Mesenchymal stem cell (in vitro differentiated cells and primary cell): Measurements from ENCODE around the gene CFTR.

ENCODE experiments used
- DNase-seq: peaks from one replicate; pipeline ENCODE4 v3.0.0-alpha.2; 2013
- H2AFZ ChIP-seq: one replicate; pipeline ENCODE4 v1.6.1; 2013; ENCODE audit warnings: low read depth, mild to moderate bottlenecking, control low read depth, inconsistent platforms, low read length, moderate library complexity
- H2AK5ac ChIP-seq: 2 replicates; pipeline ENCODE4 v1.6.1; 2013; ENCODE audit warnings: low read length, moderate library complexity, mild to moderate bottlenecking, inconsistent platforms; ENCODE audit not compliant: severe bottlenecking
- H2BK120ac ChIP-seq: one replicate; pipeline ENCODE4 v1.6.1; 2013; ENCODE audit warnings: low read depth, mild to moderate bottlenecking, inconsistent platforms, low read length, moderate library complexity
- H2BK12ac ChIP-seq, 2 experiments: one replicate each; pipeline ENCODE4 v1.6.1; 2013; ENCODE audit warnings: inconsistent platforms in 2 of 2, low read length in 2 of 2, mild to moderate bottlenecking in 2 of 2, moderate library complexity in 2 of 2, control low read depth in 1 of 2
- H2BK15ac ChIP-seq: one replicate; pipeline ENCODE4 v1.6.1; 2013; ENCODE audit warnings: mild to moderate bottlenecking, low read depth, inconsistent platforms; ENCODE audit not compliant: poor library complexity, severe bottlenecking
- H2BK5ac ChIP-seq: 2 replicates; pipeline ENCODE4 v1.6.1; 2013; ENCODE audit warnings: low read depth, mild to moderate bottlenecking, low read length, control low read depth, inconsistent platforms; ENCODE audit not compliant: poor library complexity, severe bottlenecking
- H3K14ac ChIP-seq, 2 experiments: one replicate each; pipeline ENCODE4 v1.6.1; 2013; ENCODE audit warnings: inconsistent platforms in 2 of 2, low read length in 2 of 2, control low read depth in 1 of 2, mild to moderate bottlenecking in 1 of 2, moderate library complexity in 1 of 2
- H3K18ac ChIP-seq, 2 experiments: one replicate each; pipeline ENCODE4 v1.6.1; 2013; ENCODE audit warnings: inconsistent platforms in 2 of 2, low read length in 2 of 2, control low read depth in 1 of 2, low read depth in 1 of 2, mild to moderate bottlenecking in 1 of 2
- H3K23ac ChIP-seq, 2 experiments: one replicate each; pipeline ENCODE4 v1.6.1; 2013; ENCODE audit warnings: inconsistent platforms in 2 of 2, low read length in 2 of 2, mild to moderate bottlenecking in 2 of 2, moderate library complexity in 2 of 2, control low read depth in 1 of 2
- H3K27ac ChIP-seq: 2 replicates; pipeline ENCODE4 v1.5.1; 2013; ENCODE audit warnings: mild to moderate bottlenecking, moderate library complexity, low read length, control low read depth, inconsistent platforms; ENCODE audit not compliant: poor library complexity, severe bottlenecking
- H3K27me3 ChIP-seq, 2 experiments: 2 replicates each; pipeline versions ENCODE4 v1.6.1 to v1.7.0; 2013; ENCODE audit warnings: low read length in 2 of 2, mild to moderate bottlenecking in 2 of 2, moderate library complexity in 2 of 2, control low read depth in 1 of 2, inconsistent platforms in 1 of 2; ENCODE audit not compliant: control insufficient read depth in 1 of 2, insufficient read depth in 1 of 2
- H3K36me3 ChIP-seq, 2 experiments: 2 replicates each; pipeline versions ENCODE4 v1.6.1 to v1.7.0; 2013; ENCODE audit warnings: low read length in 2 of 2, control low read depth in 1 of 2, inconsistent platforms in 1 of 2, low read depth in 1 of 2, mild to moderate bottlenecking in 1 of 2; ENCODE audit not compliant: insufficient read depth in 2 of 2, control insufficient read depth in 1 of 2
- H3K4ac ChIP-seq, 2 experiments: one replicate each; pipeline ENCODE4 v1.6.1; 2013; ENCODE audit warnings: inconsistent platforms in 2 of 2, low read length in 2 of 2, mild to moderate bottlenecking in 2 of 2, moderate library complexity in 2 of 2, control low read depth in 1 of 2, low read depth in 1 of 2
- H3K4me1 ChIP-seq: 2 replicates; pipeline ENCODE4 v1.6.1; 2013; ENCODE audit warnings: low read depth, low read length, control low read depth; ENCODE audit not compliant: control insufficient read depth, insufficient read depth
- H3K4me2 ChIP-seq: 2 replicates; pipeline ENCODE4 v1.6.1; 2013; ENCODE audit warnings: low read length, mild to moderate bottlenecking, inconsistent platforms; ENCODE audit not compliant: poor library complexity, severe bottlenecking
- H3K4me3 ChIP-seq, 2 experiments: 2 replicates each; pipeline versions ENCODE4 v1.5.1 to v1.7.0; 2013; ENCODE audit warnings: low read length in 2 of 2, mild to moderate bottlenecking in 2 of 2, control low read depth in 1 of 2, low read depth in 1 of 2; ENCODE audit not compliant: insufficient read depth in 1 of 2
- H3K79me1 ChIP-seq: replicated peaks from 2 replicates; pipeline ENCODE4 v1.6.1; 2013; ENCODE audit warnings: mild to moderate bottlenecking, control low read depth, low read length, inconsistent platforms; ENCODE audit not compliant: poor library complexity, severe bottlenecking
- H3K9ac ChIP-seq: 2 replicates; pipeline ENCODE4 v1.7.0; 2013; ENCODE audit warnings: mild to moderate bottlenecking, low read length, moderate library complexity
- H3K9me3 ChIP-seq: 2 replicates; pipeline ENCODE4 v1.7.0; 2013; ENCODE audit warnings: mild to moderate bottlenecking, low read length; ENCODE audit not compliant: control insufficient read depth
- H4K8ac ChIP-seq: one replicate; pipeline ENCODE4 v1.6.1; 2013; ENCODE audit warnings: inconsistent platforms, mild to moderate bottlenecking, low read length, moderate library complexity
- H4K91ac ChIP-seq: one replicate; pipeline ENCODE4 v1.6.1; 2013; ENCODE audit warnings: mild to moderate bottlenecking, low read length, inconsistent platforms
- WGBS: methylation state at CpG from one replicate; pipeline ENCODE4 v1.1.7; 2013; ENCODE audit warnings: mixed read lengths; 5-methylcytosine and 5-hydroxymethylcytosine counted together

The CFTR gene

DNA sequence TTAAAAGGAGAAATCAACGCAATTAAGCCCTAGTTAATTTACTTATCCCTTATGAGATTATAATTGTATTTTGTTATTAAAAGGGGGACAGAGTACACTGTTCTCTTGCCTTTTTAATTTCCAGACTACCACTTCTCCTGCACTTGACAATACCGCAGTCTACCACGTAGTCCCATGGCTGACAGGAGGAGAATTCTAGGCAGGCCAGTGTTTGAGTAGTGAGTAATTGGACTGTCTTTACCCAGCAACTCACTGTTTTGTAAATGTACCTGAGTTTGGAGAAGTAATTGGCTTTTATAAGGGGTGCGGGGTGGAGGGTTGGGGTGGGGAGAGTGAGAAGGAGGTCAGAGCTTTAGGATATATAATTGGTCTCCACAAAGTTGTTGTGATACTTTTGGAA, 85.4 kb downstream of the CFTR start:
- no peak overlapping the region for H2AFZ ChIP-seq
- H3K14ac ChIP-seq = no peak overlapping the region
- H3K27me3 ChIP-seq = no peaks in the 10 kb centered on the region
- no peak overlapping the region for H3K4ac ChIP-seq
- no peak overlapping the region for H2BK120ac ChIP-seq
- H3K27ac ChIP-seq = no peak overlapping the region
- H4K8ac ChIP-seq = no peak overlapping the region
- no peaks in the 10 kb centered on the region for H3K79me1 ChIP-seq
- no peaks in the 10 kb centered on the region for H3K36me3 ChIP-seq
- H3K4me3 ChIP-seq = no peak overlapping the region
- no peak overlapping the region for H3K9ac ChIP-seq
- no peak overlapping the region for H4K91ac ChIP-seq
- peak overlapping the region in 1 of 2 experiments; percentile 31 for H2BK12ac ChIP-seq
- no peak overlapping the region for H2AK5ac ChIP-seq
- no peaks in the 10 kb centered on the region for H3K4me1 ChIP-seq
- no peak for DNase-seq
- no peaks in the 10 kb centered on the region for H3K9me3 ChIP-seq
- 98% methylated on average over 3 of the region's 4 CpGs for WGBS
- no peak overlapping the region for H2BK5ac ChIP-seq
- H2BK15ac ChIP-seq = no peak overlapping the region
- no peak overlapping the region for H3K18ac ChIP-seq
- no peak overlapping the region for H3K23ac ChIP-seq
- H3K4me2 ChIP-seq = no peak overlapping the region

DNA sequence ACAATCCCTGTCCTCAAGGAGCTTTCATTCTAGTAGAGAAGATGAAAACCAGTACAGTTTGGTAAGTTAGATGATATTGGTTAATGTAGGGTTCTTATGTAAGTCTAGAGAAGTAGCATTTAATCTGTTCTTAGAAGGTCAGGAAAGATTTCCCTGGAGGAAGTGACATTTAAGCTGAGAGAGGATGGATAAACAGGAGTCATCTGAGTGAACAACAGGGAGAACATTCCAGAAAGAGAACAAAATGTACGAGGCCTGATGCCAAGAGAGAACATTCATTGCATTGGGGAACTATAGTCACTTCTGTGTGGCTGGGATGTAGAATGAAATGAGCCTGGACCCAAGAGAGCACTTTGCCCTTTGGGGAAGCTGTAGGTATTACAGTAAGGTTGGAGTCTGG, 88.0 kb downstream of the CFTR start:
- H2AK5ac ChIP-seq = no peak overlapping the region
- H3K9ac ChIP-seq = no peak overlapping the region
- H4K91ac ChIP-seq = no peak overlapping the region
- WGBS = 88% methylated on average over 1 of the region's 1 CpG
- no peak overlapping the region for H2BK15ac ChIP-seq
- H3K79me1 ChIP-seq = no peaks in the 10 kb centered on the region
- no peak for DNase-seq
- H2BK120ac ChIP-seq = no peak overlapping the region
- H4K8ac ChIP-seq = no peak overlapping the region
- no peak overlapping the region for H3K18ac ChIP-seq
- H2BK12ac ChIP-seq = no peak overlapping the region
- peak overlapping the region; percentile 44 for H2BK5ac ChIP-seq
- no peaks in the 10 kb centered on the region for H3K27me3 ChIP-seq
- H3K27ac ChIP-seq = no peak overlapping the region
- H2AFZ ChIP-seq = no peak overlapping the region
- H3K14ac ChIP-seq = no peak overlapping the region
- no peaks in the 10 kb centered on the region for H3K4me1 ChIP-seq
- H3K9me3 ChIP-seq = no peaks in the 10 kb centered on the region
- H3K23ac ChIP-seq = no peak overlapping the region
- no peaks in the 10 kb centered on the region for H3K36me3 ChIP-seq
- H3K4ac ChIP-seq = no peak overlapping the region
- no peak overlapping the region for H3K4me3 ChIP-seq
- no peak overlapping the region for H3K4me2 ChIP-seq

DNA sequence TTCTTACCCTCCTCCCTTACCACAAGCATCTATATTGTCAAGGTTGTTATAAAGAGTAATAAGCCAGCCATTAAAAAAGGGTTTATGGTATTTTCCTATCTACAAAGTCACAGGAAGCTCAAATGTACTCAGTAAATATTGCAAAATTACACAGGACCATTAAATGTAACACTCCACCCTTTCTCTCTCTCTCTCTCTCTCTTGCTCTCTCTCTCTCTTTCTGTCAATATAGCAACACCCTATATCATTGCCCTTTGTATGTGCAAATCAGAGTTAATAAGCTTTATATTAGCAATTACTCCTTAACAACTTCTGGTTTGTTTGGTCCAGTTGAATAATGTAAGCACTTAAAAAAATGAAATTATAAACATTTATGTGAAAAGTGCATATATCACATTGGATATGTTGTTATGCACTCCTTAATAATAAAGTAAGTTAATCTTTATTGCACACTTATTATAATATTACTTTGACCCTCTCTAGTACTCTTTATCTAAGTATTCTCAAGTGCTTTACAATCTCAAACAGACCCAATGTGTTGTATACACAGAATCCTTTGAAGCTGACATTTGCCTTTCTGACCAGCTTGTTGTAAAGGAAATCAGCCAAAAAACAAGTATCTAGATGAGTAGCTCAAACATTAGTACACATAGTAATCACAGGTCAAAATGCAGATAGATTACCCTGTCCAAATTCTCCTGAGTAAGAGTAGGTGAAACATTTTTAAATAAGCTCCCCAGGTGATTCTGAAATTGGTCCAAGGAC, 93.2 kb downstream of the CFTR start:
- no peaks in the 10 kb centered on the region for H3K27me3 ChIP-seq
- no peak overlapping the region for H2BK15ac ChIP-seq
- no peak overlapping the region for H3K27ac ChIP-seq
- no peak overlapping the region for H3K4me3 ChIP-seq
- no peak overlapping the region for H2BK5ac ChIP-seq
- no peak overlapping the region for H3K9ac ChIP-seq
- no peaks in the 10 kb centered on the region for H3K9me3 ChIP-seq
- no peak overlapping the region for H3K18ac ChIP-seq
- H3K4ac ChIP-seq = no peak overlapping the region
- no peaks in the 10 kb centered on the region for H3K79me1 ChIP-seq
- H2BK12ac ChIP-seq = no peak overlapping the region
- H3K14ac ChIP-seq = no peak overlapping the region
- H3K23ac ChIP-seq = no peak overlapping the region
- no peak overlapping the region for H2BK120ac ChIP-seq
- H4K91ac ChIP-seq = no peak overlapping the region
- H3K36me3 ChIP-seq = no peaks in the 10 kb centered on the region
- DNase-seq = no peak
- H4K8ac ChIP-seq = no peak overlapping the region
- no peak overlapping the region for H2AFZ ChIP-seq
- H3K4me1 ChIP-seq = no peaks in the 10 kb centered on the region
- no peak overlapping the region for H3K4me2 ChIP-seq
- H2AK5ac ChIP-seq = no peak overlapping the region

DNA sequence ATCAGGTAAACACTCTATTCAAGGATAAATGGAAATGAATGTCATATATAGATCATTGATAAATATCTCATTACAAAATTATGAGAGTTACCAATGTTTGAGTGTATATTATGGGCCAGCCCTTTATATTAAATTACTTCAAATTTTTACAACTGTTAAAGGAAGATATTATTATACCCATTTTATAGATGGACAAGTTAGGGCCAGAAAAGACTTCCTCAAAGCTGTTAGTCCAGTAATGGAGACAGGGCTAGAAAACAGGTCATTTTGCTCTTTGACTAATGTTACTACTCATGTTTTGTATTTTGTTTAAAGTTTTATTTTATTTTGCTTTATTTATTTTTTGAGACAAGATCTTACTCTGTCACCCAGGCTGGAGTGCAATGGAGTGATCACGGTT, 101.6 kb downstream of the CFTR start:
- Histone ChIP-seq H3K18ac (peak overlapping the region in 1 of 2 experiments; percentile 37), H3K79me1 (no peaks in the 10 kb centered on the region), H2BK12ac (no peak overlapping the region), H3K4me1 (no peaks in the 10 kb centered on the region), H3K27me3 (no peaks in the 10 kb centered on the region), H2BK5ac (no peak overlapping the region), H3K27ac (no peak overlapping the region), H2AK5ac (no peak overlapping the region), H3K4me2 (no peak overlapping the region), H2BK120ac (no peak overlapping the region), H3K23ac (no peak overlapping the region), H2BK15ac (no peak overlapping the region), H2AFZ (no peak overlapping the region), H4K8ac (no peak overlapping the region), H3K36me3 (no peaks in the 10 kb centered on the region), H3K9me3 (no peaks in the 10 kb centered on the region), H3K9ac (no peak overlapping the region), H4K91ac (no peak overlapping the region), H3K4me3 (no peak overlapping the region), H3K4ac (no peak overlapping the region), H3K14ac (no peak overlapping the region)
- DNase-seq = no peak
- 90% methylated on average over 1 of the region's 1 CpG for WGBS
